ENCODE results near the gene CCNI2.
"Not testable (repeated sequence)": the region's sequence is repeated elsewhere in the genome, so short reads cannot be mapped to it uniquely, and the experiment has no call there.

Gene CCNI2

GRCh38 chr5:132781029-132781428 lies 33.8 kb downstream of the CCNI2 start:
- no peak for ATAC-seq

DNA sequence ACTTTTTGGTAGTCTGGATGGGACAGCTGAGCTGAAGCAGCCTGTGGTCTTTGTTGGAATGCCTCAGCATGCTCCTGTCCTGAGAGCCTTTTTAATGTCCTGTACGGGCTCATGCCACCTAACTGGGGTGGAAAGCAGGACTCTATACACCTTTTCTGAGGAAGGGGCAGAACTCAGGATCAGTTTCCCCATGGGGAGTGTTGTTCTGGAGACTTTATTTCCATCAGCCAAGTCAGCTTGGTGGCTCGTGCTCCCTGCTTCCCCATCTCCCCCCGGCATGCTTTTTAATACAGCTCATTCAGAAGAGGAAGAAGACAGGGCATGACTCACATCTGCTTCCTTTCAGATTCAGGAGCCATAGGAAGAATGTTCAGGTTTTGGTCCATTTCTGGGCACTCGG lies 34.9 kb downstream of the CCNI2 start:
- ATAC-seq, result no peak
- no peak for DNase-seq

More at GRCh38 chr5:132781029-132781428, 33.8 kb downstream of the CCNI2 start:
- DNase-seq, result no peak

- ATAC-seq (no peak), DNase-seq (no peak)
Observed at GRCh38 chr5:132785365-132785764, 38.1 kb downstream of the CCNI2 start.

DNA sequence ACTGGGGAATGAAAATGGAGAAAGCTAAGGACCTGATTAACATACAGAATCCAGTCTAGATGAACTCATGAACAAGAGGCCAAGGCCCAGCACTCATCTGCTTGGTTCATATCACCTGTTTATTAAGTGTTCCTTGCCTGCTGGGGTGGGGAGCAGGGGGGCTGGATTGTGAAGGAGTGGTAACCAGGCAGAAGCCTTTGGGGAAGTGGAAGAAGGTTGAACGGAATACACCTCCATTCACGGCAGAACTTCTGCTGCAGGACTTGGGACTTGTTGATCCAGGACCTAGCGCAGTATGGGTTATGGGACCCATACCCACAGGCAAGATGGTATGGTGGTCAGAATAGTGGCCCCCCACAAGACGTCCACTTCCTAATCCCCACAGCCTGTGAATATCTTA lies 38.6 kb downstream of the CCNI2 start:
- no peak for ATAC-seq
- DNase-seq, result no peak

DNA sequence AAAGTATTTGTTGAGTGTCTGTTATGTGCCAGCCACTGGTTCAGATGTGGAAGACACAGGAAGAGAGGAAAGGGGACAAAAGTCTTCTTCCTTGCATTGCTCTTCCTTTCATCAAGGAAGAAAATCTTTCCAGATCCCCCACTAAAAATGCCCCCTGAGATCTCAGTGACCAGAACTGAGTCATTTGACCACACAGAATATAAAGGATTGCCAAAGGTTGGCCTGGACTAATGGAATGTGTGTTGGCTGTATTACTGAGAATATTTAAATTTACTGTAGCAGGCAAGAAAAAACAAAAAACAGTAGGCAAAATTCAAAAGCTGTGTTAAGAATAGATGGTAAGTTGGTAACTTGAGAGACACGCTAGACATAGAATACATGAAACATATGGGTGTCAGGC lies 39.9 kb downstream of the CCNI2 start:
- ATAC-seq (no peak), DNase-seq (no peak)

DNA sequence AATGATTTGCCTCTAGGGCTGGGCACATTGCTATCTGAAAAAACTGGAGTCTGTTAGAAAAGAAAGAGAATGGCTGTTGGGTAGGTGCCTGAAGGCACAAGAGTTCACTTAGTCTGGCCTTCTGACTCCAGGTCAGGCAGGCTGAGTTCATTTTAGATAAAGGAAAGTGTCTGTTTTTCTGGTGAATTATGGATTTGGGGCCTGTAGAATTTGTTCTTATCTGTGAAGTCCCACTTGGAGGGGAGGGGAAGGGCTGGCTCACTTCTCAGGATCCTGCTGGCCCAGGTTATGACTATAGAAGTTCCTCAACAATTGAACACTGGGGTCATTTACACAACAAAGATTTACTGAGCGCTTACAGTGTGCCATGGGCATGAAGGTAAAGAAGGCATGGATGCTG lies 41.3 kb downstream of the CCNI2 start:
- no peak for ATAC-seq
- DNase-seq, result no peak

DNA sequence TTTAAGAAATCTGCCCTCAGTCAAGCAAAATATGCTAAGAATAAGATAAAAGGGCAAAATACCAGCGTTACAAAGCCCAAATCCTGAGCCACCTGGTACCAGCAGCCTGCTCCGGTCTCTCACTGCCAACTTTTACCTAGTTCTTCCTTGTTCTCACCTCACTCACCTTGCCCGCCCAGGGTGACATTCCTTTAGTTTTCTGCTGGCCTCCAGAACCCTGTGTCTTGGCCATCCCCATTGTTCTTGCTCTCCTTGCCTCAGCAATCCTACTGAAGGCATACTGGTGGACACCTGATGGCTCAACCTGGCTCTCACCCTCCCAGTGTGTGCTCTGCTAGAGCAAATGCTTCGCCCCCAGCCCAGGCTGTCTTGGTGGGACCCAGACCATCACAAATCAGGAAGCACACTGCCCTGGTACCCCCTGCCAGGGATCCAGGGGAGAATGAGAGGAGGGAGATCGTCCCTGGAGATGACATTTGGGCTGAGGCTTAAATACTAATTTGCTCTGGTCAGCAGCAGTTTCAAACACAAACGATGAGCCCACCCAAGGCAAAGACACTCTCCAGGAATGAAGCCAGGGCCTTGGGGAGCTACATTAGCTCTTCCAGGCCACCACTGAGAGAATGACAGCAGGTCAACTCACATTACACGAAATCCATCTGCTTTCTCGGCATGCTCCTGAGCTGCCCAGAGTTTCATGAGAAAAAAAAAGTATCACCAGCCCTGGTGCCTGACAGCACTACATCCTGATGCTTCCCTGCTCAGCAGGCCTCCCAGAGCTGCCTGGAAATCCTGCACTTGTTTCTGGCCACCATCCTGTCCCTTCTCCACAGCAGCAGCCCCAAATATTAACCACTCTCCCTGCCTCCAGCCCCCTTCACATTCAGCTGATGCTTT lies 42.0 kb downstream of the CCNI2 start:
- DNase-seq (no peak), ATAC-seq (no peak)

DNA sequence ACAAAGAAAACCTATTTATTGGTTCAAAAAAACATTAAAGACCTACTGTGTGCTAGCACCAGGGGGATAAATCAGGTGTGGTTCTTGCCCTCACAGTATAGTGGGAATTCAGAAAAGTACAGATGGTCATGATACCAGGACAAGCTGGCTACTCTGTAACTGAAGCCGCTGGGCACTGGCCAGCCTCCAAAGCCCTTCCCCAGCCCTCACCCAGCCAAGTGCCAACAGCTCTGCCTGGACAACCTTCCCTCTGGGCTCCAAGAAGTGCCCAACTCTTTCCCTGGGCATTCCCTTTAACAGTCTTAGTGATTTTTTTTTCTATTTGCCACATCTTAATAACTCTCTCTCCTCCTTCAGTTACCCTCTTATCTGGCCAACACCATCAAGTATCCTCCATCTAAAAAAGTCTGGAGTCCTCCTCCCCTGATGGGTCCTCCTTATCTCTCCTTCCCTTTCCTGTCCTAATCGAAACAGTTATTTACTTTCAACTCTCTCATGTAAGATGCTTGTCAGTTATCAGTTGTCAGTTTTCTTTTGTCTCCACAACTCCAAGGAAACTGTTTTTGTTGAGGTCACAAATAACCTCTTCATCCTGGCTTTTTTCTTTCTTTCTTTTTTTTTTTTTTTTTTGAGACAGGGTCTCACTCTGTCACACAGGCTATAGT lies 43.1 kb downstream of the CCNI2 start:
- ATAC-seq (no peak), DNase-seq (no peak)

- no peak for DNase-seq
- ATAC-seq, result no peak
Observed at GRCh38 chr5:132791026-132791425, 43.8 kb downstream of the CCNI2 start.

GRCh38 chr5:132797651-132798050 lies 50.4 kb downstream of the CCNI2 start:
- no peak for DNase-seq
- no peak for ATAC-seq

DNA sequence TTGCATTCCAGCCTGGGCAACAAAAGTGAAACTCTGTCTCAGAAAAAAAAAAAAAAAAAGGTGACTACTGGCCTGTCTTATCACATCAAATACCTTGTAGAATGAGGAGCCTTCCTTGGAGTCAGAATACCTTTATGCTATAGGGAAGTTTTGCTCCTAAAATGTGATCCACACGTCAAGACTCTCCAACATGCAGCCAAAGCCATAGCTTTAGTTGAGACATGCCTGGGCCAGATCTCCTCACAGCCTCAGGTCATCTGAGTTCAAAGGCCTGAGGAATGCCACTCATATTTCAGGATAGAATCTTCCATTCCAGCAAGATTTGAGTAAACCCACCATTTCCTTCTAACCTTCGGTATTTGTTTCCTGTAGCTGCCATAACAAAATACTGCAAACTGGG lies 52.2 kb downstream of the CCNI2 start:
- ATAC-seq (no peak), DNase-seq (no peak)

DNA sequence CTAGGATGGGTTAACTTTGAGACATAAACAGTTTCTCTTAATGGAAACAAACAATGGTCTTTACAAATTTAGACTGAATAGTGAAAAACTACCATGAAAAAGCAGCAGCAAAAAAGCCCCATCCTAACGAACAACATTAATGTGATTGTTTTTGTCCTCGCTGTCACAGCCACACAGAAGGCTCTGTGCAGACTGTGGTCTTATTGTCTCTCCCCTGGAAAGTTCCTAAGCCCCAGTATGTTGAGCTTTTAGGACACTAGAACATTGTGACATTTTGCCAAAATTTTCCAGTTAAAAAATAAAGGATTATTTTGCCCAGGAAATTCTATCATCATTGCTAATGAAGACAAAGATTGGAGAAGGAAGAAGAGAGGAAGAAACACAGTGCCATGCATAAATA lies 53.3 kb downstream of the CCNI2 start:
- DNase-seq (no peak), ATAC-seq (no peak)

DNA sequence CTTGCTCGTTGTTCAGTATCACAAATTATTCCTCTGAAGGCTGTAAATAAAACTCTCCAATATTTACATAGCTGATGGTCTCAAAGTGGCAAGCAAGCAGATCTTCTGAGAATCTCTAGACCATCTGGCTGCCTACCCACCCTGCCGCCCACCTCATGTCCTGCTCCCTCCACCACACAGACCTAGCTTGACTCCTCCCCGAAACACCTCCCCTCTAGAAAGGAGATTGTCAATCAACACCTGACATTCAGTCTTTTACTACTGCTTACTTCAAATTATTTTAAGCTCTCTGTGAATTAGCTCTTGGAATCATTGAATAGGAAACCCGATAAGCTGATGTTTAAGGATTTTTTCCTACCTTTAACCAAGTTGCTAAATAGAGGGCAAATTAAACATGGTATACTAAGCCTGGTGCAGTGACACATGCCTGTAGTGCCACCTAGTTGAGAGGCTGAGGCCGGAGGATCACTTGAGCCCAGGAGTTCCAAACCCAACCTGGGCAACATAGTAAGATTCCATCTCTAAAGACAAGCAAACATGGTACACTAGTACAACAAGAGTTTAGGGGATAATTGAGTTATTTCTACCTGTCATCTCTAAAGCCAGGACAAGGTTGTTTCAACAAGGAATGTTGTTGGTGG lies 54.9 kb downstream of the CCNI2 start:
- DNase-seq (no peak), ATAC-seq (no peak)

DNA sequence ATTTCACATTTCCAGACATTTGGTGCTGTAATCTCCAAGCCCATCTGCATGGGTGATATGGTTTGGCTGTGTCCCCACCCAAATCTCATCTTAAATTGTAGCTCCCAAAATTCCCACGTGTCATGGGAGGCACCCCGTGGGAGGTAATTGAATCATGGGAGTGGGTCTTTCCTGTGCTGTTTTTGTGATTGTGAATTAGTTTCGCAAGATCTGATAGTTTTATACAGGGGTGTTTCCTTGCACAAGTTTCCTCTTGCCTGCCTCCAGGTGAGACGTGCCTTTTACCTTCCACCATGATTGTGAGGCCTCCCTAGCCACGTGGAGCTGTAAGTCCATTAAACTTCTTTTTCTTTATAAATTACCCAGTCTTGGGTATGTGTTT lies 55.5 kb downstream of the CCNI2 start:
- not testable (repeated sequence) for DNase-seq, ATAC-seq

Measured in stimulated activated naive CD8-positive, alpha-beta T cell treated with anti-CD3 and anti-CD28 coated beads, Interleukin-15, Interleukin-2, amounts not matched to agents 100 U/mL and 50 U/mL, for 24 hours (primary cell).